GM12878 (cell line): ENCODE measurements around the gene ZSWIM6. TPM values are rescaled to one million over a fixed set of nuclear protein-coding genes. Genes with fewer than 3 reads are reported as not detected.

Experiments
- ATAC-seq: fragments of 200-7000 bp; cut with Tn5 transposase; 3 replicates; pipeline ENCODE4 v1.9.1; 2020; ENCODE audit warnings: mild to moderate bottlenecking, moderate library complexity
- BruUV-seq: library from RNA; stranded (reverse); fragments of 400-500 nt; replicated peaks from 2 replicates; lab custom pipeline; 2021; lab: Mats Ljungman, UMichigan
- CTCF ChIA-PET: fragments of 300-600 bp; sonication (Branson Sonifier 250); formaldehyde crosslinking; extraction: SDS; loops from one replicate; lab custom pipeline; 2021; ENCODE audit warnings: inconsistent platforms; lab: Yijun Ruan, JAX
- POLR2A ChIA-PET: fragments of 350-600 bp; formaldehyde crosslinking; extraction: SDS; loops from one replicate; lab custom pipeline; 2021; ENCODE audit warnings: inconsistent platforms; lab: Charles Lee
- RAD21 ChIA-PET: fragments of 300-600 bp; sonication (Branson Sonifier 250); formaldehyde crosslinking; loops from one replicate; lab custom pipeline; 2023; ENCODE audit warnings: antibody characterized with exemption; ENCODE audit not compliant: unreplicated experiment; lab: Charles Lee
- SMC1A ChIA-PET: fragments of 300-600 bp; sonication (Branson Sonifier 250); formaldehyde crosslinking; loops from one replicate; lab custom pipeline; 2023; ENCODE audit not compliant: unreplicated experiment, uncharacterized antibody; lab: Charles Lee
- DNase-seq: peaks from one replicate; pipeline ENCODE4 v3.0.0-alpha.2; 2011; ENCODE audit warnings: low read depth, low spot score
- FAIRE-seq: peaks from 3 replicates; lab custom pipeline; 2011; peaks lifted over from hg19 to GRCh38; lab: Jason Lieb, UNC
- H2AFZ ChIP-seq: 2 replicates; pipeline ENCODE4 v1.6.0; 2011; ENCODE audit warnings: low read depth, low read length, control low read depth; ENCODE audit not compliant: control insufficient read depth
- H3K27ac ChIP-seq: 2 replicates; pipeline ENCODE4 v1.5.1; 2011; ENCODE audit warnings: control low read depth; ENCODE audit not compliant: control insufficient read depth, insufficient read depth
- H3K27me3 ChIP-seq, 2 experiments: replicated peaks in 1 of 2; 2 replicates each; pipeline versions ENCODE4 v1.6.0 to v1.6.1; 2011; ENCODE audit warnings: low read length in 1 of 2; ENCODE audit not compliant: control insufficient read depth in 2 of 2, insufficient read depth in 2 of 2
- H3K36me3 ChIP-seq, 2 experiments: 2 replicates each; pipeline ENCODE4 v1.5.1; 2011; ENCODE audit warnings: low read length in 1 of 2; ENCODE audit not compliant: control insufficient read depth in 2 of 2, insufficient read depth in 2 of 2
- H3K4me1 ChIP-seq: 2 replicates; pipeline ENCODE4 v1.6.1; 2011; ENCODE audit warnings: mild to moderate bottlenecking, low read length, moderate library complexity, mixed read lengths; ENCODE audit not compliant: control insufficient read depth, insufficient read depth
- H3K4me2 ChIP-seq: 2 replicates; pipeline ENCODE4 v1.6.0; 2011; ENCODE audit warnings: control low read depth; ENCODE audit not compliant: control insufficient read depth, insufficient read depth
- H3K4me3 ChIP-seq: fragments of 200-600 bp; sonication (generic); 2 replicates; pipeline ENCODE4 v1.5.1; 2016
- H3K79me2 ChIP-seq: 2 replicates; pipeline ENCODE4 v1.6.0; 2011; ENCODE audit warnings: low read length; ENCODE audit not compliant: control insufficient read depth, insufficient read depth
- H3K9ac ChIP-seq: 2 replicates; pipeline ENCODE4 v1.8.0; 2011; ENCODE audit warnings: low read length, control low read depth, mixed read lengths; ENCODE audit not compliant: control insufficient read depth, insufficient read depth
- H3K9me3 ChIP-seq: replicated peaks from 3 replicates; pipeline ENCODE4 v1.5.1; 2011; ENCODE audit warnings: mild to moderate bottlenecking, low read length; ENCODE audit not compliant: control insufficient read depth, insufficient read depth
- H4K20me1 ChIP-seq: 2 replicates; pipeline ENCODE4 v1.6.0; 2011; ENCODE audit not compliant: control insufficient read depth, insufficient read depth
- BCL11A ChIP-seq: IDR thresholded peaks from 2 replicates; pipeline ENCODE4 v1.6.1; 2011; ENCODE audit warnings: low read depth, low read length
- BHLHE40 ChIP-seq, 2 experiments: fragments of 450-650 bp in 1 of 2; IDR thresholded peaks; 2 replicates each; pipeline ENCODE4 v1.6.1; 2011 to 2017; ENCODE audit warnings: low read depth in 2 of 2, borderline replicate concordance in 1 of 2, improper control_type of control experiment in 1 of 2, low read length in 1 of 2, mild to moderate bottlenecking in 1 of 2
- EZH2 ChIP-seq: IDR thresholded peaks from 2 replicates; pipeline ENCODE4 v1.6.1; 2012; ENCODE audit warnings: low read depth, mild to moderate bottlenecking, control low read depth, inconsistent platforms, low read length, borderline replicate concordance; ENCODE audit not compliant: control insufficient read depth
- IKZF1 ChIP-seq: fragments of 450-650 bp; conservative IDR thresholded peaks from 2 replicates; pipeline ENCODE4 v1.6.1; 2017; ENCODE audit warnings: antibody characterized with exemption, mild to moderate bottlenecking
- MTA2 ChIP-seq: fragments of 450-650 bp; IDR thresholded peaks from 2 replicates; pipeline ENCODE4 v1.6.1; 2016; ENCODE audit warnings: low read depth, mild to moderate bottlenecking, moderate library complexity
- PML ChIP-seq: IDR thresholded peaks from 2 replicates; pipeline ENCODE4 v1.6.1; 2012; ENCODE audit warnings: low read length, inconsistent platforms
- RAD21 ChIP-seq: IDR thresholded peaks from 2 replicates; pipeline ENCODE4 v1.6.1; 2011; ENCODE audit warnings: mild to moderate bottlenecking, low read depth, low read length, moderate library complexity; ENCODE audit not compliant: insufficient read depth
- RCOR1 ChIP-seq: conservative IDR thresholded peaks from 2 replicates; pipeline ENCODE4 v1.6.1; 2012; ENCODE audit warnings: low read depth, low read length, improper control_type of control experiment
- RUNX3 ChIP-seq: IDR thresholded peaks from 2 replicates; pipeline ENCODE4 v1.6.1; 2012; ENCODE audit warnings: low read length, inconsistent platforms
- SREBF1 ChIP-seq: IDR thresholded peaks from 2 replicates; pipeline ENCODE4 v1.6.1; 2012; ENCODE audit warnings: mild to moderate bottlenecking, low read length
- SRF ChIP-seq, 2 experiments: IDR thresholded peaks; 2 replicates each; pipeline ENCODE4 v1.6.1; 2011; ENCODE audit warnings: low read depth in 2 of 2, low read length in 2 of 2, mild to moderate bottlenecking in 1 of 2, moderate library complexity in 1 of 2
- SUZ12 ChIP-seq: fragments of 200-600 bp; sonication (generic); IDR thresholded peaks from one replicate; pipeline ENCODE4 v1.6.1; 2018; ENCODE audit warnings: antibody characterized with exemption, mild to moderate bottlenecking; ENCODE audit not compliant: unreplicated experiment
- ZNF207 ChIP-seq: fragments of 450-650 bp; IDR thresholded peaks from 2 replicates; pipeline ENCODE4 v1.6.1; 2014; ENCODE audit warnings: antibody characterized with exemption, mild to moderate bottlenecking, borderline replicate concordance
- WGBS: methylation state at CpG from one replicate; pipeline ENCODE4 v1.1.6; 2016; ENCODE audit warnings: low lambda C conversion rate; ENCODE audit not compliant: insufficient replicate concordance, insufficient coverage; ENCODE audit errors: missing lambda C conversion rate; 5-methylcytosine and 5-hydroxymethylcytosine counted together
- in situ Hi-C: fragments of 300-500 bp; cut with MboI; formaldehyde crosslinking; loops from 9 replicates; pipeline ENCODE4 v1.14.3; 2018; ENCODE audit warnings: mixed read lengths
- intact Hi-C: fragments of 100-400 bp; cut with micrococcal nuclease; formaldehyde crosslinking; loops from one replicate; pipeline ENCODE4 v1.14.2; 2022; ENCODE audit not compliant: unreplicated experiment
- polyA plus RNA-seq, 11 experiments: library from polyadenylated mRNA; depleted of rRNA in 4 of 11; unstranded in 6 of 11; stranded (reverse) in 5 of 11; fragments of >200 nt; fragmentation: Nextera tagmentation in 4 of 11; fragmentation: Illumina TruSeq in 1 of 11; extraction: Ambion mirVana in 4 of 11; extraction: Trizol in 1 of 11; gene quantifications; 1 replicate in 1 of 11; 2 replicates in 10 of 11; pipeline versions ENCODE4 v1.2.1 to v1.2.3, GENCODE V29; 2011 to 2016; ENCODE audit warnings: inconsistent platforms in 2 of 11, missing spikeins in 2 of 11, low read depth in 1 of 11
- total RNA-seq, 4 experiments: library from RNA; depleted of rRNA in 3 of 4; stranded (reverse); fragments of >200 nt in 3 of 4; fragmentation: Illumina TruSeq in 1 of 4; extraction: Trizol in 1 of 4; gene quantifications; 2 replicates each; pipeline versions ENCODE4 v1.2.1 to v1.2.3, GENCODE V29; 2013 to 2021
- TF ChIP-seq, protein P1 (sequence below): IDR thresholded peaks from 2 replicates; pipeline ENCODE4 v1.6.1; 2011; ENCODE audit warnings: borderline replicate concordance, low read depth, mild to moderate bottlenecking, moderate library complexity, mixed read lengths, low read length; ENCODE audit not compliant: insufficient read depth; ENCODE audit errors: extremely low read length
- TF ChIP-seq, protein P2 (sequence below): IDR thresholded peaks from 2 replicates; pipeline ENCODE4 v1.6.1; 2012; ENCODE audit warnings: low read length, inconsistent platforms
- TF ChIP-seq, protein P3 (sequence below): IDR thresholded peaks from 2 replicates; pipeline ENCODE4 v1.6.1; 2012; ENCODE audit warnings: low read depth, low read length, improper control_type of control experiment
- TF ChIP-seq, protein P4 (sequence below): fragments of 450-650 bp; IDR thresholded peaks from 2 replicates; pipeline ENCODE4 v1.6.1; 2016; ENCODE audit warnings: mild to moderate bottlenecking

ZSWIM6 gene
- total and polyA plus RNA-seq, 10 of the 15 experiments (the other 5 are each of a cell fraction or from before 2014, with no cell fraction given) = 0.53 to 6.2 (median 3.4) TPM

DNA sequence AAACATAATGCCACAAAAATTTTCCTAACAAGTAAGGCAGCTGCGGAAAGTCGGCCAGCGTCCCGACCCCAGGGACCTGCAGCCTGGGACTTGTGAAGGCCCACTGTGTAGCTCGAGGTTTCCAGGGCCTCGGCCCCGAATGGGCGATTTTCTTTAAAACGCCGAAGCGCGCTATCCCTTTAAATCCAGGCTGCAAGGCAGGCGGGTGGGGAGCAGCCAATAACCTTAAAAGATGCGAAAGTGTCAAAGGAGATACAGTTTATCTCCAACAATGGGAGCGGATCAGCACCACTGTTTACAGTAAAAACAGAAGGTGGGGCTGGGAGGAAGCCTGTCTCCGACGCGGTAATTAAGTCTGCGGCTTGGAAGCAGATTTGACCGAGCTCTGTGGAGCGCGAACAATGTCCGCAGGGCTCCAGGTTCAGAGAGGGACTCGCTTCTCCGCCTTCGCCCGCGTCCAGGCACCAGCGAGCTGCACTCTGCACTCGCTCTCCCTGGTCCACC, 1.7 kb upstream of the ZSWIM6 start:
- Histone ChIP-seq H3K9ac (peak overlapping the region; percentile 38; the same call in 1 of the 2 replicates), H4K20me1 (no peaks in the 10 kb centered on the region), H3K36me3 (no peaks in the 10 kb centered on the region), H3K27ac (no peak overlapping the region), H3K4me3 (peak overlapping the region; percentile 75), H3K4me2 (peak overlapping the region; percentile 81), H3K9me3 (no peaks in the 10 kb centered on the region; the same call in 2 of the 3 replicates), H2AFZ (peak overlapping the region; percentile 45), H3K4me1 (peaks cover 18% of the 10 kb centered on the region), H3K79me2 (no peaks in the 10 kb centered on the region), H3K27me3 (peaks cover 0 to 17% of the 10 kb centered on the region in 2 experiments; a peak in 2 of 4 replicates)
- intact Hi-C loops = loop anchor here (2.0 to 5.0 kb wide), 4 partner anchors 168 to 383 kb away; partner anchors contain the start of genes ERCC8, NDUFAF2 and SMIM15
- FAIRE-seq = no peak
- ATAC-seq = no peak
- no TSS peak for BruUV-seq
- RAD21 ChIA-PET = interaction anchor here (0.7 to 6.0 kb wide), 14 partner anchors 10 to 328 kb away, joined by 3 to 64 read pairs (median 4); no protein-coding TSS in a partner anchor
- in situ Hi-C loops = no loop called here
- DNase-seq = no peak
- CTCF ChIA-PET = interaction anchor here (0.7 to 3.8 kb wide), 14 partner anchors 9 to 372 kb away, joined by 3 to 27 read pairs (median 4); no protein-coding TSS in a partner anchor
- WGBS = 1% methylated on average over 19 of the region's 30 CpGs
- SMC1A ChIA-PET = interaction anchor here (1.0 to 3.8 kb wide), 9 partner anchors 10 to 274 kb away, joined by 3 to 31 read pairs (median 5); partner anchors contain the start of gene SMIM15
- POLR2A ChIA-PET = interaction anchor here (1.1 to 2.9 kb wide), 5 partner anchors 10 to 162 kb away, joined by 3 to 20 read pairs (median 5); no protein-coding TSS in a partner anchor
- TF ChIP-seq, protein P1, sequence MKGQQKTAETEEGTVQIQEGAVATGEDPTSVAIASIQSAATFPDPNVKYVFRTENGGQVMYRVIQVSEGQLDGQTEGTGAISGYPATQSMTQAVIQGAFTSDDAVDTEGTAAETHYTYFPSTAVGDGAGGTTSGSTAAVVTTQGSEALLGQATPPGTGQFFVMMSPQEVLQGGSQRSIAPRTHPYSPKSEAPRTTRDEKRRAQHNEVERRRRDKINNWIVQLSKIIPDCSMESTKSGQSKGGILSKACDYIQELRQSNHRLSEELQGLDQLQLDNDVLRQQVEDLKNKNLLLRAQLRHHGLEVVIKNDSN = no peak
- TF ChIP-seq RAD21 (no peak), ZNF207 (no peak), SREBF1 (no peak), SRF (IDR thresholded peaks at IDR 0.05; ENCODE audit: low read depth in 2 of 2, low read length in 2 of 2) (no peak), EZH2 (0 out of 2 replicates have a peak, but pooled peaks have one; percentile 54), BHLHE40 (IDR thresholded peaks at IDR 0.05; ENCODE audit: borderline replicate concordance in 1 of 2, low read depth in 2 of 2, low read length in 1 of 2) (no peak), BCL11A (no peak), RCOR1 (no peak), SUZ12 (peak; percentile 16), IKZF1 (no peak), RUNX3 (peak; percentile 4; the same call in 1 of the 2 replicates), PML (no peak), MTA2 (no peak)
- TF ChIP-seq, protein P2, sequence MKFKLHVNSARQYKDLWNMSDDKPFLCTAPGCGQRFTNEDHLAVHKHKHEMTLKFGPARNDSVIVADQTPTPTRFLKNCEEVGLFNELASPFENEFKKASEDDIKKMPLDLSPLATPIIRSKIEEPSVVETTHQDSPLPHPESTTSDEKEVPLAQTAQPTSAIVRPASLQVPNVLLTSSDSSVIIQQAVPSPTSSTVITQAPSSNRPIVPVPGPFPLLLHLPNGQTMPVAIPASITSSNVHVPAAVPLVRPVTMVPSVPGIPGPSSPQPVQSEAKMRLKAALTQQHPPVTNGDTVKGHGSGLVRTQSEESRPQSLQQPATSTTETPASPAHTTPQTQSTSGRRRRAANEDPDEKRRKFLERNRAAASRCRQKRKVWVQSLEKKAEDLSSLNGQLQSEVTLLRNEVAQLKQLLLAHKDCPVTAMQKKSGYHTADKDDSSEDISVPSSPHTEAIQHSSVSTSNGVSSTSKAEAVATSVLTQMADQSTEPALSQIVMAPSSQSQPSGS = no peak
- TF ChIP-seq, protein P3, sequence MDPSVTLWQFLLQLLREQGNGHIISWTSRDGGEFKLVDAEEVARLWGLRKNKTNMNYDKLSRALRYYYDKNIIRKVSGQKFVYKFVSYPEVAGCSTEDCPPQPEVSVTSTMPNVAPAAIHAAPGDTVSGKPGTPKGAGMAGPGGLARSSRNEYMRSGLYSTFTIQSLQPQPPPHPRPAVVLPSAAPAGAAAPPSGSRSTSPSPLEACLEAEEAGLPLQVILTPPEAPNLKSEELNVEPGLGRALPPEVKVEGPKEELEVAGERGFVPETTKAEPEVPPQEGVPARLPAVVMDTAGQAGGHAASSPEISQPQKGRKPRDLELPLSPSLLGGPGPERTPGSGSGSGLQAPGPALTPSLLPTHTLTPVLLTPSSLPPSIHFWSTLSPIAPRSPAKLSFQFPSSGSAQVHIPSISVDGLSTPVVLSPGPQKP = no peak
- TF ChIP-seq, protein P4, sequence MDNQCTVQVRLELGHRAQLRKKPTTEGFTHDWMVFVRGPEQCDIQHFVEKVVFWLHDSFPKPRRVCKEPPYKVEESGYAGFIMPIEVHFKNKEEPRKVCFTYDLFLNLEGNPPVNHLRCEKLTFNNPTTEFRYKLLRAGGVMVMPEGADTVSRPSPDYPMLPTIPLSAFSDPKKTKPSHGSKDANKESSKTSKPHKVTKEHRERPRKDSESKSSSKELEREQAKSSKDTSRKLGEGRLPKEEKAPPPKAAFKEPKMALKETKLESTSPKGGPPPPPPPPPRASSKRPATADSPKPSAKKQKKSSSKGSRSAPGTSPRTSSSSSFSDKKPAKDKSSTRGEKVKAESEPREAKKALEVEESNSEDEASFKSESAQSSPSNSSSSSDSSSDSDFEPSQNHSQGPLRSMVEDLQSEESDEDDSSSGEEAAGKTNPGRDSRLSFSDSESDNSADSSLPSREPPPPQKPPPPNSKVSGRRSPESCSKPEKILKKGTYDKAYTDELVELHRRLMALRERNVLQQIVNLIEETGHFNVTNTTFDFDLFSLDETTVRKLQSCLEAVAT = no peak
